T-cell (primary cell): ENCODE data around the gene TSPEAR. TPM values are rescaled to one million over a fixed set of nuclear protein-coding genes. Genes with fewer than 3 reads are reported as not detected.

Experiments used
- ATAC-seq, 4 experiments: fragments of 200-7000 bp in 3 of 4; fragments of 150-1000 bp in 1 of 4; cut with Tn5 transposase; replicated peaks in 1 of 4; 1 replicate in 3 of 4; 2 replicates in 1 of 4; pipeline ENCODE4 v1.10.0; 2021; ENCODE audit warnings: moderate library complexity in 3 of 4, mild to moderate bottlenecking in 2 of 4, moderate number of reproducible peaks in 1 of 4
- CTCF ChIA-PET, 2 donors: fragments of 300-600 bp; sonication (Branson Sonifier 250); formaldehyde crosslinking; loops; one replicate each; lab custom pipeline; 2022; ENCODE audit warnings: antibody characterized with exemption in 2 of 2; lab: Charles Lee
- POLR2A ChIA-PET, 2 donors: fragments of 300-600 bp; sonication (Branson Sonifier 250); formaldehyde crosslinking; loops; one replicate each; lab custom pipeline; 2022; ENCODE audit warnings: antibody characterized with exemption in 2 of 2; lab: Charles Lee
- DNase-seq, 35 experiments: peaks; one replicate each; pipeline versions ENCODE4 v3.0.0 to v3.0.0-alpha.2; 2013 to 2023
- H3K27ac ChIP-seq: one replicate; pipeline ENCODE4 v1.5.1; 2013; ENCODE audit warnings: low read length
- H3K27me3 ChIP-seq, 2 experiments: replicated peaks in 1 of 2; 1 replicate in 1 of 2; 2 replicates in 1 of 2; pipeline versions ENCODE4 v1.6.1 to v1.7.0; 2013; ENCODE audit warnings: low read length in 1 of 2, mixed read lengths in 1 of 2; ENCODE audit not compliant: control insufficient read depth in 2 of 2, insufficient read depth in 2 of 2; ENCODE audit errors: extremely low read depth in 1 of 2
- H3K36me3 ChIP-seq, 2 donors: 1 replicate in 1 of 2; 2 replicates in 1 of 2; pipeline versions ENCODE4 v1.6.1 to v1.7.0; 2013; ENCODE audit warnings: low read length in 1 of 2; ENCODE audit not compliant: control insufficient read depth in 2 of 2, insufficient read depth in 1 of 2; ENCODE audit errors: extremely low read depth in 1 of 2
- H3K4me1 ChIP-seq, 2 experiments: 1 replicate in 1 of 2; 2 replicates in 1 of 2; pipeline versions ENCODE4 v1.6.1 to v1.7.0; 2013; ENCODE audit warnings: low read length in 2 of 2, mixed read lengths in 1 of 2; ENCODE audit not compliant: insufficient read depth in 2 of 2, control insufficient read depth in 1 of 2; ENCODE audit errors: extremely low read depth in 1 of 2
- H3K4me3 ChIP-seq, 2 donors: 1 replicate in 1 of 2; 2 replicates in 1 of 2; pipeline versions ENCODE4 v1.5.1 to v1.7.0; 2013; ENCODE audit warnings: mild to moderate bottlenecking in 2 of 2, low read length in 1 of 2, moderate library complexity in 1 of 2; ENCODE audit not compliant: control insufficient read depth in 1 of 2; ENCODE audit errors: extremely low read depth in 1 of 2
- H3K9me3 ChIP-seq: 2 replicates; pipeline ENCODE4 v1.7.0; 2013
- H3K27ac Mint-ChIP-seq, 2 donors: one replicate each; pipeline ENCODE4 v1.8.0; 2020 to 2021; ENCODE audit warnings: mild to moderate bottlenecking in 2 of 2, mixed read lengths in 2 of 2
- H3K27me3 Mint-ChIP-seq, 2 donors: one replicate each; pipeline ENCODE4 v1.8.0; 2021 to 2022; ENCODE audit warnings: mixed read lengths in 2 of 2
- H3K36me3 Mint-ChIP-seq: one replicate; pipeline ENCODE4 v1.8.0; 2021; ENCODE audit warnings: mixed read lengths
- H3K4me1 Mint-ChIP-seq, 3 donors: one replicate each; pipeline ENCODE4 v1.8.0; 2020 to 2022; ENCODE audit warnings: mixed read lengths in 3 of 3, mild to moderate bottlenecking in 1 of 3
- H3K4me3 Mint-ChIP-seq, 3 donors: one replicate each; pipeline ENCODE4 v1.8.0; 2020 to 2022; ENCODE audit warnings: mild to moderate bottlenecking in 3 of 3, mixed read lengths in 3 of 3, moderate library complexity in 3 of 3
- H3K9me3 Mint-ChIP-seq, 3 donors: one replicate each; pipeline ENCODE4 v1.8.0; 2020 to 2022; ENCODE audit warnings: mixed read lengths in 3 of 3
- WGBS: methylation state at CpG from one replicate; pipeline ENCODE4 v1.1.5; 2013; ENCODE audit warnings: missing lambda C conversion rate; ENCODE audit not compliant: insufficient coverage; 5-methylcytosine and 5-hydroxymethylcytosine counted together
- total RNA-seq, 35 experiments: library from RNA in 6 of 35; stranded (reverse) in 6 of 35; fragments of 120-200 nt in 1 of 35; gene quantifications; one replicate each; pipeline versions ENCODE4 v1.2.1 to v1.2.4 and lab custom pipeline; 2013 to 2026

The TSPEAR gene
- total RNA-seq, 5 donors from 2014 or later (not counting 1 experiment from before 2014, with no cell fraction given) = not detected

DNA sequence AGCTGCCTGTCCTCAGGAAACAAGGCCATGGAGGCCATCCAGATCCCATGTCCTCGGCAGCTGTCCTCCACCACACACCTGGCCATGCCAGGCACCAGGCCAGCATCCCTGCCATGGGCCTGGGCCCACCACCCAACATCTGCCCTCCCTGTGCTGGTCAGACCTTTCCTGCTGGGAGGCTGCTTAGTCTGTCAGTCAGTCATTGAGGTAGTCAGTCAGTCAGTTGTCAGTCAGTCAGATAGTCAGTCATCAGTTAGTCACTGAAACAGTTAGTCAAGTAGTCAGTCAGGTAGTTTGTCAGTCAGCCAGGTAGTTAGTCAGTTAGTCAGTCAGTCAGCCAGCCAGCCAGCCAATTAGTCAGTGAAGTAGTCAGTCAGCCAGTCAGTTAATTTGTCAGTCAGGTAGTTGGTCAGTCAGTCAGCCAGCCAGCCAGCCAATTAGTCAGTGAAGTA lies 188.6 kb downstream of the TSPEAR start:
- Mint-ChIP-seq H3K36me3 (no peaks in the 10 kb centered on the region), H3K27ac (no peak overlapping the region), H3K27me3 (no peaks in the 10 kb centered on the region), H3K9me3 (no peaks in the 10 kb centered on the region), H3K4me3 (no peak overlapping the region), H3K4me1 (no peaks in the 10 kb centered on the region)
- CTCF ChIA-PET = no interaction called here
- no peak for DNase-seq
- WGBS = 86% methylated on average over 1 of the region's 1 CpG
- no peak for ATAC-seq
- POLR2A ChIA-PET = no interaction called here
- Histone ChIP-seq H3K4me3 (no peak overlapping the region), H3K27me3 (peaks cover 0 to 20% of the 10 kb centered on the region in 2 experiments), H3K27ac (no peak overlapping the region), H3K36me3 (no peaks in the 10 kb centered on the region), H3K9me3 (no peaks in the 10 kb centered on the region), H3K4me1 (no peaks in the 10 kb centered on the region)

GRCh38 chr21:44521928-44522752 lies 189.2 kb downstream of the TSPEAR start:
- no peaks in the 10 kb centered on the region for H3K36me3 Mint-ChIP-seq
- WGBS = 91% methylated on average over 32 of the region's 33 CpGs
- DNase-seq = no peak

DNA sequence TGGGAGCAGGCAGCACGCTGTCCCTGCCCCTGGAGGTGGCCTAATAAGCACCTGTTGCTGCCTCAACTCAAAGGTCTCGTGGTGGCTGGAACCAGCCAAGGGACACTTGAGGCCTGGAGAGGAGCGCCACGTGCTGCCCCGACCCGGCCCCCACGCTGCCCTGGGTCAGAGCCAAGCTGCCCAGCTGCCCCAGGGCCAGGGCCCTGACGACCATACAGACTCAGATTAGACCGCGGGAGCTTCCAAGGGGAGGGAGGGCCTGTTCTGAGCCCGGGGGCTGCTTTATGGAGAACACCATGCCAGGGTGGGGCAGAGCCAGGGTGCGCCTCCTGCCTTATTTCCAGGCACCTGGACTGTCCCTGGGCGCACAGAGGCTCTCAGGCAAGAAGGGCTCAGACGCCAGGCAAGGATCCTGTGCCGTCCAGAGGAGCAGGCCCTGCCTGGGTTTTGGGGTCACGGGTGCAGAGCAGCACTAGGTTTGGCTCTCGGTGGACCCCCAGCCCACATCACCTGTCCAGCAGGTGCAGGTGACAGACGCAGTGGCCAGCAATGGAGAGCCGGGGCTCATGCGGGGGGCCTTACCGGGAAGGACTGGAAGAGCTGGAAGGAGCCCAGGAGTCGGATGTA lies 190.0 kb downstream of the TSPEAR start:
- no peaks in the 10 kb centered on the region for H3K4me1 ChIP-seq
- no peaks in the 10 kb centered on the region for H3K27me3 Mint-ChIP-seq
- H3K36me3 Mint-ChIP-seq = no peaks in the 10 kb centered on the region
- POLR2A ChIA-PET = no interaction called here
- no peak overlapping the region for H3K27ac ChIP-seq
- no peak for DNase-seq
- H3K27ac Mint-ChIP-seq = no peak overlapping the region
- peaks cover 0 to 20% of the 10 kb centered on the region in 2 experiments for H3K27me3 ChIP-seq
- H3K4me3 Mint-ChIP-seq = no peak overlapping the region
- CTCF ChIA-PET = no interaction called here
- no peaks in the 10 kb centered on the region for H3K9me3 ChIP-seq
- H3K36me3 ChIP-seq = no peaks in the 10 kb centered on the region
- ATAC-seq = no peak
- no peaks in the 10 kb centered on the region for H3K9me3 Mint-ChIP-seq
- no peak overlapping the region for H3K4me3 ChIP-seq
- H3K4me1 Mint-ChIP-seq = no peaks in the 10 kb centered on the region
- WGBS = 89% methylated on average over 21 of the region's 22 CpGs

More at GRCh38 chr21:44521928-44522752, 189.2 kb downstream of the TSPEAR start:
- H3K27me3 ChIP-seq = peaks cover 0 to 20% of the 10 kb centered on the region in 2 experiments
- Mint-ChIP-seq H3K9me3 (no peaks in the 10 kb centered on the region), H3K4me1 (no peaks in the 10 kb centered on the region), H3K27me3 (no peaks in the 10 kb centered on the region), H3K27ac (no peak overlapping the region), H3K4me3 (no peak overlapping the region)
- ChIA-PET POLR2A (no interaction called here), CTCF (no interaction called here)
- H3K36me3 ChIP-seq = no peaks in the 10 kb centered on the region
- H3K9me3 ChIP-seq = no peaks in the 10 kb centered on the region
- H3K27ac ChIP-seq = no peak overlapping the region
- H3K4me3 ChIP-seq = no peak overlapping the region
- no peaks in the 10 kb centered on the region for H3K4me1 ChIP-seq
- ATAC-seq = no peak

DNA sequence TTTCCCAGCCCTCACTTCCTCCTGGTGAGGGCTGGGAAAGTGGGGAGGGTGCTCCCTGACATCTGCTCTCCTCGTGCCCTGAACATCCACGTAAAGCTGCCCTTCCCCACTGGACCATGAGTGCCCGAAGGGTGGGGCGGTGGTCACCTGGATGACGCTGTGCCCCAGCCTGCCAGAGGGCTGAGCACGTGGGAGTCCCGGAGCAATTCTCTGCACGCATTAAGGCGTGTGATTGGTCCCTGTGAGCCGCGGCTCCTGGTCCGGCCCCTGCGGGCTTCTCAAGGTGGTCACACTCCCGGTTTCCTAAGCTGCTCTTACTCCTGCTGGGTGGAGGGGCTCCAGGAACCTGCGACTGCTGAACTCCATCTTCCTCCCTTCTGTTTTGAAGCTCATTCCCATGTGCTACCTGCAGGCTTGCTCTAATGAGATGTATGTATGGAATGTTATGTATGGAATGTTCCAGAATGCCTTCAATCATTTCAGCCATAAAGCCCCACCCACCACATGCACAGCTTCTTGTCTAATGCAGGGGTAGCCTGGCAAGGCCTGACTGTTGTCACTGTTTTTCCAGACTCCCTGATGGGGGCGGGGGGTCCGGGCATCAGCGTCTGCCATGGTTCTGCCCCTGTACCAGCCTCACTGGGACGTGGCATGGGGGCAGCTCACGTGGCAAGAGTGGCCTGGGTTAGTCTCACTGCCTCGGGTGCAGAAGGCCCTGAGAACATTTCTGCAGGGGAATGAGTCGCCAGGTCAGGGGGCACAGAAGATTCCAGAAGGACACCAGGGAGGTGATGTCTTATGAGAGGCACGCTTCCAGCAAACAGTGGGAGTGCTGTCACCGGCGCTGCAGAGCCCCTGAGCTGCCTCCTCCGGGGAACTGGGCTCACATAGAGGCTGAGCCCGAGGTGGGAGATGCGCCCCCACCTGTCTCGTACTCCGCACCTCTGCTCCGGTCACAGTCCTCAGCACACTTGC lies 190.8 kb downstream of the TSPEAR start:
- no peak overlapping the region for H3K4me3 ChIP-seq
- no peaks in the 10 kb centered on the region for H3K27me3 Mint-ChIP-seq
- ATAC-seq (no peak), DNase-seq (no peak)
- no peaks in the 10 kb centered on the region for H3K9me3 Mint-ChIP-seq
- H3K9me3 ChIP-seq = no peaks in the 10 kb centered on the region
- H3K36me3 Mint-ChIP-seq = no peaks in the 10 kb centered on the region
- H3K27ac Mint-ChIP-seq = no peak overlapping the region
- no peak overlapping the region for H3K27ac ChIP-seq
- no peaks in the 10 kb centered on the region for H3K36me3 ChIP-seq
- 89% methylated on average over 30 of the region's 31 CpGs for WGBS
- no peaks in the 10 kb centered on the region for H3K4me1 Mint-ChIP-seq
- no peak overlapping the region for H3K4me3 Mint-ChIP-seq
- CTCF ChIA-PET = interaction anchor here in 1 of 2 donors (0.6 kb wide), 1 partner anchor 332 kb away, joined by 4 read pairs; no protein-coding TSS in a partner anchor
- POLR2A ChIA-PET = interaction anchor here in 1 of 2 donors (0.6 kb wide), 1 partner anchor 249 kb away, joined by 3 read pairs; no protein-coding TSS in a partner anchor
- no peaks in the 10 kb centered on the region for H3K4me1 ChIP-seq
- H3K27me3 ChIP-seq = peaks cover 0 to 20% of the 10 kb centered on the region in 2 experiments

DNA sequence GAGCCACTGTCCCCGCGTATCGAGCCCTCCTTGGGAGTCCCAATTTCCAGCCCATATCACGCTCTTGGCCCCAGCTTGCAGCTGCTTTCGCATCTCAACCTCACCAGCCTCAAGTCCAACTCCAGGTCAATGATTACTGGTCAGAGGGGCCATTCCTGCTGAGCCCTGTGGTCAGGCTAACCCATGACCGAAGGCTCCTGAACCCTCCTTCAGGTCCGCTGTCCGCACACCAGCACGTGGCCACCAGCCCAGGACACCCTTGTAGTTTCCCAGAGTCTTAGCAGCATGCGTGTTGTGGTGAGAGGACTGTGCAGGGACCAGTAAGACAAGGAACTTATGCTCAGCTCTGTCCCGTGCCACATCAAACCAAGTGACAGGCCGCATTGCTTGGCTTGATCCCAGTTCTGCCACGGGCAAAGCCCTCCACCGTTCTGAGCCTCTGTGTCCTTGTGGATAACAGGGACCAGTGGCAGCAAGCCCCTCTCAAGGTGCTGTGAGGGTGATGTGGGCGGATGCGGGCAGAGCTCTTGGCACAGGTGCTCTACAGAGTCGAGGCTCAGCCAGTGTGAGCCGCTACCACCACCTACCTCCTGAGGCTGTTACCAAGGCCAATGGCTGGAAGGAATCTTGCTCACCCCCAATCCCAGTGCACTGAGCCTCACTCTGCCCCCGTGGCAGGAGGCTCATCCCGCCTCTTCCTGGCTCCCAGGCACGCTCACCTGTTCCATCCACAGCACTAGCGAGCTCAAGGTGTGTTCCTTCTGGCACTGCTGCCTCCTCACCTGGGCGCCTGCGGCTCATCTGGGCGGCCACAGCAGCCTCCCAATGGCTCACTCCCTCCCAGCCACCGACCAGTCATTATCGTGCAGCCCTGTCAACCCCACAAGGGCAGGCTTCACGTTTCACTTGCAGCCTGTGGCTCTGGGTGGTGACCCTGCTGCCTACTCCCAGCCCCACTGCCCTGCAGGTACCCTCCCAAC lies 191.7 kb downstream of the TSPEAR start:
- H3K9me3 Mint-ChIP-seq = no peaks in the 10 kb centered on the region
- ATAC-seq (no peak), DNase-seq (no peak)
- ChIA-PET POLR2A (no interaction called here), CTCF (interaction anchor here in 1 of 2 donors (0.9 kb wide), 1 partner anchor 9 kb away, joined by 3 read pairs; no protein-coding TSS in a partner anchor)
- H3K4me1 Mint-ChIP-seq = no peaks in the 10 kb centered on the region
- H3K9me3 ChIP-seq = no peaks in the 10 kb centered on the region
- H3K36me3 Mint-ChIP-seq = no peaks in the 10 kb centered on the region
- H3K4me3 Mint-ChIP-seq = no peak overlapping the region
- peaks cover 0 to 20% of the 10 kb centered on the region in 2 experiments for H3K27me3 ChIP-seq
- no peak overlapping the region for H3K4me3 ChIP-seq
- H3K27ac ChIP-seq = no peak overlapping the region
- no peaks in the 10 kb centered on the region for H3K36me3 ChIP-seq
- 90% methylated on average over 22 of the region's 28 CpGs for WGBS
- H3K27me3 Mint-ChIP-seq = no peaks in the 10 kb centered on the region
- H3K27ac Mint-ChIP-seq = no peak overlapping the region
- H3K4me1 ChIP-seq = no peaks in the 10 kb centered on the region
